Neural progenitor cell (in vitro differentiated cells): ENCODE results near the gene SRRD. TPM values are rescaled to one million over a fixed set of nuclear protein-coding genes. Genes with fewer than 3 reads are reported as not detected.

Experiments used
- DNase-seq: peaks from one replicate; pipeline ENCODE4 v3.0.0-alpha.2; 2016; ENCODE audit warnings: low spot score
- H2AFZ ChIP-seq: fragments of 200-600 bp; sonication (generic); replicated peaks from 2 replicates; pipeline ENCODE4 v1.6.1; 2016; ENCODE audit warnings: antibody characterized with exemption
- H3F3A ChIP-seq: fragments of 200-600 bp; sonication (generic); 2 replicates; pipeline ENCODE4 v1.6.1; 2016; ENCODE audit warnings: antibody characterized with exemption, low read depth
- H3K27ac ChIP-seq: fragments of 200-600 bp; sonication (generic); 2 replicates; pipeline ENCODE4 v1.5.1; 2016; ENCODE audit warnings: mild to moderate bottlenecking
- H3K27me3 ChIP-seq: fragments of 200-600 bp; sonication (generic); 2 replicates; pipeline ENCODE4 v1.6.1; 2016; ENCODE audit warnings: mild to moderate bottlenecking, moderate library complexity
- H3K36me3 ChIP-seq: fragments of 200-600 bp; sonication (generic); 2 replicates; pipeline ENCODE4 v1.5.1; 2016
- H3K4me1 ChIP-seq: fragments of 200-600 bp; sonication (generic); 2 replicates; pipeline ENCODE4 v1.6.1; 2016; ENCODE audit warnings: mixed run types
- H3K4me2 ChIP-seq: fragments of 200-600 bp; sonication (generic); 2 replicates; pipeline ENCODE4 v1.6.1; 2016
- H3K4me3 ChIP-seq: fragments of 200-600 bp; sonication (generic); 2 replicates; pipeline ENCODE4 v1.5.1; 2016
- H3K79me2 ChIP-seq: fragments of 200-600 bp; sonication (generic); 2 replicates; pipeline ENCODE4 v1.6.1; 2016; ENCODE audit warnings: low read depth
- H3K9ac ChIP-seq: fragments of 200-600 bp; sonication (generic); 2 replicates; pipeline ENCODE4 v1.6.1; 2016
- H3K9me3 ChIP-seq: fragments of 200-600 bp; sonication (generic); 2 replicates; pipeline ENCODE4 v1.5.1; 2016; ENCODE audit warnings: low read depth
- H4K20me1 ChIP-seq: fragments of 200-600 bp; sonication (generic); 2 replicates; pipeline ENCODE4 v1.6.1; 2016; ENCODE audit warnings: low read depth
- H3K27ac Mint-ChIP-seq: 3 replicates; pipeline ENCODE4 v1.8.0; 2021; ENCODE audit warnings: mixed read lengths
- H3K27me3 Mint-ChIP-seq: 2 replicates; pipeline ENCODE4 v1.8.0; 2022; ENCODE audit warnings: low read depth, mild to moderate bottlenecking, inconsistent platforms, moderate library complexity, mixed read lengths; ENCODE audit not compliant: insufficient read depth
- H3K36me3 Mint-ChIP-seq: 3 replicates; pipeline ENCODE4 v1.8.0; 2021; ENCODE audit warnings: mixed read lengths
- H3K4me1 Mint-ChIP-seq: 3 replicates; pipeline ENCODE4 v1.8.0; 2021; ENCODE audit warnings: mixed read lengths
- H3K4me3 Mint-ChIP-seq: 3 replicates; pipeline ENCODE4 v1.8.0; 2021; ENCODE audit warnings: mild to moderate bottlenecking, moderate library complexity, mixed read lengths
- H3K9me3 Mint-ChIP-seq: 3 replicates; pipeline ENCODE4 v1.8.0; 2020; ENCODE audit warnings: mixed read lengths
- EZH2 ChIP-seq: fragments of 200-600 bp; sonication (generic); IDR thresholded peaks from 2 replicates; pipeline ENCODE4 v1.6.1; 2017; ENCODE audit warnings: antibody characterized with exemption, mild to moderate bottlenecking, moderate library complexity
- EZH2phosphoT487 ChIP-seq: fragments of 200-600 bp; sonication (generic); IDR thresholded peaks from 2 replicates; pipeline ENCODE4 v1.6.1; 2017; ENCODE audit warnings: antibody characterized with exemption
- total RNA-seq: library from RNA; depleted of rRNA; stranded (reverse); fragments of >200 nt; gene quantifications from 2 replicates; pipeline ENCODE4 v1.2.3, GENCODE V29; 2015; ENCODE audit warnings: low replicate concordance
- TF ChIP-seq, protein P1 (sequence below): fragments of 200-600 bp; sonication (generic); IDR thresholded peaks from 2 replicates; pipeline ENCODE4 v1.5.1; 2017; ENCODE audit warnings: antibody characterized with exemption, mild to moderate bottlenecking

Gene SRRD
- total RNA-seq, 1 donor from 2014 or later = 36.0 TPM

GRCh38 chr22:26462641-26463040, 21.0 kb upstream of the SRRD start:
- Histone ChIP-seq H3K27ac (no peak overlapping the region), H3F3A (no peaks in the 10 kb centered on the region), H3K4me2 (peak overlapping the region; percentile 62), H3K4me3 (no peak overlapping the region), H3K9ac (peak overlapping the region; percentile 18), H3K36me3 (no peaks in the 10 kb centered on the region), H3K4me1 (peaks cover 12% of the 10 kb centered on the region), H4K20me1 (peaks cover 44% of the 10 kb centered on the region), H3K9me3 (no peaks in the 10 kb centered on the region), H2AFZ (no peak overlapping the region), H3K27me3 (no peaks in the 10 kb centered on the region), H3K79me2 (peaks cover 15% of the 10 kb centered on the region)
- DNase-seq = no peak
- peaks cover 25% of the 10 kb centered on the region for H3K36me3 Mint-ChIP-seq
- H3K9me3 Mint-ChIP-seq = no peaks in the 10 kb centered on the region
- TF ChIP-seq EZH2phosphoT487 = no peak
- TF ChIP-seq, protein P1, sequence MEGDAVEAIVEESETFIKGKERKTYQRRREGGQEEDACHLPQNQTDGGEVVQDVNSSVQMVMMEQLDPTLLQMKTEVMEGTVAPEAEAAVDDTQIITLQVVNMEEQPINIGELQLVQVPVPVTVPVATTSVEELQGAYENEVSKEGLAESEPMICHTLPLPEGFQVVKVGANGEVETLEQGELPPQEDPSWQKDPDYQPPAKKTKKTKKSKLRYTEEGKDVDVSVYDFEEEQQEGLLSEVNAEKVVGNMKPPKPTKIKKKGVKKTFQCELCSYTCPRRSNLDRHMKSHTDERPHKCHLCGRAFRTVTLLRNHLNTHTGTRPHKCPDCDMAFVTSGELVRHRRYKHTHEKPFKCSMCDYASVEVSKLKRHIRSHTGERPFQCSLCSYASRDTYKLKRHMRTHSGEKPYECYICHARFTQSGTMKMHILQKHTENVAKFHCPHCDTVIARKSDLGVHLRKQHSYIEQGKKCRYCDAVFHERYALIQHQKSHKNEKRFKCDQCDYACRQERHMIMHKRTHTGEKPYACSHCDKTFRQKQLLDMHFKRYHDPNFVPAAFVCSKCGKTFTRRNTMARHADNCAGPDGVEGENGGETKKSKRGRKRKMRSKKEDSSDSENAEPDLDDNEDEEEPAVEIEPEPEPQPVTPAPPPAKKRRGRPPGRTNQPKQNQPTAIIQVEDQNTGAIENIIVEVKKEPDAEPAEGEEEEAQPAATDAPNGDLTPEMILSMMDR = no peak
- TF ChIP-seq EZH2 = no peak
- peak overlapping the region; percentile 96 for H3K27ac Mint-ChIP-seq
- peak overlapping the region; percentile 70 for H3K4me3 Mint-ChIP-seq
- H3K27me3 Mint-ChIP-seq = peaks cover 4% of the 10 kb centered on the region
- peaks cover 43% of the 10 kb centered on the region for H3K4me1 Mint-ChIP-seq

- no peak overlapping the region for H3K4me3 ChIP-seq
- peak overlapping the region; percentile 62 for H3K4me2 ChIP-seq
- no peaks in the 10 kb centered on the region for H3F3A ChIP-seq
- no peaks in the 10 kb centered on the region for H3K36me3 ChIP-seq
- no peaks in the 10 kb centered on the region for H3K9me3 ChIP-seq
- H3K27ac ChIP-seq = no peak overlapping the region
- H3K27me3 Mint-ChIP-seq = peaks cover 4% of the 10 kb centered on the region
- peak overlapping the region; percentile 96 for H3K27ac Mint-ChIP-seq
- peaks cover 44% of the 10 kb centered on the region for H4K20me1 ChIP-seq
- H3K9ac ChIP-seq = peak overlapping the region; percentile 18
- peaks cover 12% of the 10 kb centered on the region for H3K4me1 ChIP-seq
- peaks cover 26% of the 10 kb centered on the region for H3K36me3 Mint-ChIP-seq
- peaks cover 15% of the 10 kb centered on the region for H3K79me2 ChIP-seq
- DNase-seq = peak; percentile 66
- H3K9me3 Mint-ChIP-seq = no peaks in the 10 kb centered on the region
- H2AFZ ChIP-seq = no peak overlapping the region
- TF ChIP-seq EZH2 = no peak
- TF ChIP-seq EZH2phosphoT487 = no peak
- H3K27me3 ChIP-seq = no peaks in the 10 kb centered on the region
- peak overlapping the region; percentile 70 for H3K4me3 Mint-ChIP-seq
- H3K4me1 Mint-ChIP-seq = peaks cover 43% of the 10 kb centered on the region
These were observed 20.5 kb upstream of the SRRD start for GRCh38 chr22:26463101-26463661.

DNA sequence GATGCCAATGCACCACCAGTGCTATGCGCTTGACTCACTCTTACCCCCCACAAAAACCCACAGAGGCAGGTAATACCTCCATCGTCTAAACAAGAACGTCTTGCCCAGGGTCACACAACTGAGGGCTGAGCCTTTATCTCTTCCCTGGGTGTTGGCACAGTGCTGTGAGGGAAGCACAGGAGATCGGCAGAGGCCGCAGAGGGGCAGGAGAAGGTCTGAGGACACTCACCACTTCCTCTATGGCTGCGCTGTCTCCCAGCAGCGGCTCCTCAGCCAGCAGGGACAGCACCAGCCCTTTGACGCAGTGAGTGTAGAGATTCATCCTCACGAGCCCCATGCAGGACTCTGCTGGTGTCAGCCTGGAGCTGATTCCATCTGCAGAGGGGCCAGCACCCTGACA, 20.0 kb upstream of the SRRD start:
- Histone ChIP-seq H3K4me3 (no peak overlapping the region), H4K20me1 (peaks cover 44% of the 10 kb centered on the region), H3K27ac (no peak overlapping the region), H3K9ac (peak overlapping the region; percentile 18), H3K9me3 (no peaks in the 10 kb centered on the region), H3F3A (no peaks in the 10 kb centered on the region), H3K36me3 (no peaks in the 10 kb centered on the region), H3K4me2 (peak overlapping the region; percentile 62), H3K27me3 (no peaks in the 10 kb centered on the region), H3K79me2 (peaks cover 15% of the 10 kb centered on the region), H3K4me1 (peaks cover 12% of the 10 kb centered on the region), H2AFZ (no peak overlapping the region)
- Mint-ChIP-seq H3K9me3 (no peaks in the 10 kb centered on the region), H3K4me1 (peaks cover 43% of the 10 kb centered on the region), H3K27me3 (peaks cover 2% of the 10 kb centered on the region), H3K36me3 (peaks cover 29% of the 10 kb centered on the region), H3K4me3 (peak overlapping the region; percentile 70), H3K27ac (peak overlapping the region; percentile 96)
- DNase-seq = no peak
- TF ChIP-seq, protein P1 = no peak
- TF ChIP-seq EZH2phosphoT487 (no peak), EZH2 (no peak)

GRCh38 chr22:26464312-26464711, 19.4 kb upstream of the SRRD start:
- H2AFZ ChIP-seq = no peak overlapping the region
- H3K9ac ChIP-seq = no peak overlapping the region

More at GRCh38 chr22:26464312-26464711, 19.4 kb upstream of the SRRD start:
- no peaks in the 10 kb centered on the region for H3K36me3 ChIP-seq
- peak overlapping the region; percentile 59 for H3K27ac Mint-ChIP-seq
- no peaks in the 10 kb centered on the region for H3K9me3 Mint-ChIP-seq
- no peaks in the 10 kb centered on the region for H3K9me3 ChIP-seq
- H3F3A ChIP-seq = no peaks in the 10 kb centered on the region
- peaks cover 43% of the 10 kb centered on the region for H3K4me1 Mint-ChIP-seq
- H3K4me3 ChIP-seq = no peak overlapping the region
- H3K27me3 ChIP-seq = no peaks in the 10 kb centered on the region
- no peak overlapping the region for H3K27ac ChIP-seq
- H3K4me2 ChIP-seq = no peak overlapping the region
- no peak overlapping the region for H3K4me3 Mint-ChIP-seq
- no peak for DNase-seq
- peaks cover 2% of the 10 kb centered on the region for H3K27me3 Mint-ChIP-seq
- H3K36me3 Mint-ChIP-seq = peaks cover 32% of the 10 kb centered on the region
- peaks cover 12% of the 10 kb centered on the region for H3K4me1 ChIP-seq
- peaks cover 40% of the 10 kb centered on the region for H4K20me1 ChIP-seq
- peaks cover 15% of the 10 kb centered on the region for H3K79me2 ChIP-seq
- TF ChIP-seq, protein P1 = no peak
- TF ChIP-seq EZH2phosphoT487 (no peak), EZH2 (no peak)
